Colonic mucosa (tissue), 4 donors: ENCODE measurements around the gene RAD51B. TPM values are rescaled to one million over a fixed set of nuclear protein-coding genes. Genes with fewer than 3 reads are reported as not detected.

Experiments
- DNase-seq: peaks from one replicate; pipeline ENCODE4 v3.0.0-alpha.2; 2020
- H3K27ac ChIP-seq: fragments of 200-600 bp; one replicate; pipeline ENCODE4 v1.8.0; 2021
- H3K27me3 ChIP-seq: fragments of 200-600 bp; one replicate; pipeline ENCODE4 v1.8.0; 2021
- H3K36me3 ChIP-seq: fragments of 200-600 bp; one replicate; pipeline ENCODE4 v1.8.0; 2021
- H3K4me1 ChIP-seq: fragments of 200-600 bp; one replicate; pipeline ENCODE4 v1.8.0; 2021; ENCODE audit warnings: mild to moderate bottlenecking
- H3K4me3 ChIP-seq: fragments of 200-600 bp; one replicate; pipeline ENCODE4 v1.8.0; 2021
- H3K9ac ChIP-seq, 2 donors: one replicate each; pipeline ENCODE4 v1.7.0; 2013; ENCODE audit warnings: control low read depth in 2 of 2, low read depth in 2 of 2, low read length in 2 of 2
- H3K9me3 ChIP-seq: fragments of 200-600 bp; one replicate; pipeline ENCODE4 v1.8.0; 2021
- CTCF ChIP-seq: fragments of 200-600 bp; IDR thresholded peaks from one replicate; pipeline ENCODE4 v1.8.0; 2022; ENCODE audit warnings: antibody characterized with exemption, mild to moderate bottlenecking
- intact Hi-C: fragments of 100-400 bp; cut with DNase I; formaldehyde crosslinking; loops from one replicate; pipeline ENCODE4 v1.14.1; 2022
- total RNA-seq, 2 donors: library from RNA; stranded (reverse); fragmentation: NEBNext Ultra II Directional in 1 of 2; extraction: Animal tissue kit (Norgen Biotek cat#: 25700) in 1 of 2; gene quantifications; one replicate each; pipeline ENCODE4 v1.2.1, GENCODE V29; 2021
- donor health status: healthy.
- donor health status: DM: no; HTN: no; CAD: no.
- donor health status: DM: no; HTN: no; CAD: no.

Gene RAD51B
- total RNA-seq, 2 donors from 2014 or later, result 12.7 to 22.0 TPM

GRCh38 chr14:68609012-68609411 lies 789.4 kb downstream of the RAD51B start:
- Histone ChIP-seq H3K9ac (no peak overlapping the region), H3K4me1 (peaks cover 14% of the 10 kb centered on the region), H3K27ac (no peak overlapping the region), H3K4me3 (no peak overlapping the region), H3K9me3 (no peaks in the 10 kb centered on the region), H3K36me3 (no peaks in the 10 kb centered on the region), H3K27me3 (no peaks in the 10 kb centered on the region)
- DNase-seq, result no peak
- TF ChIP-seq CTCF, result no peak
- intact Hi-C loops, result no loop called here

- H3K27ac ChIP-seq, result no peak overlapping the region
- H3K9me3 ChIP-seq, result no peaks in the 10 kb centered on the region
- H3K9ac ChIP-seq, result no peak overlapping the region
- H3K27me3 ChIP-seq, result no peaks in the 10 kb centered on the region
- intact Hi-C loops, result no loop called here
- DNase-seq, result no peak
- no peaks in the 10 kb centered on the region for H3K36me3 ChIP-seq
- H3K4me3 ChIP-seq, result no peak overlapping the region
- no peak for TF ChIP-seq CTCF
- peaks cover 14% of the 10 kb centered on the region for H3K4me1 ChIP-seq
These were observed 790.7 kb downstream of the RAD51B start for GRCh38 chr14:68610251-68610793.

- Histone ChIP-seq H3K27me3 (no peaks in the 10 kb centered on the region), H3K4me3 (no peak overlapping the region), H3K27ac (peak overlapping the region; percentile 10), H3K4me1 (peaks cover 14% of the 10 kb centered on the region), H3K9ac (peak overlapping the region in 1 of 2 donors; percentile 23), H3K36me3 (no peaks in the 10 kb centered on the region), H3K9me3 (peaks cover 11% of the 10 kb centered on the region)
- intact Hi-C loops, result no loop called here
- TF ChIP-seq CTCF, result no peak
- no peak for DNase-seq
These were observed 792.0 kb downstream of the RAD51B start for GRCh38 chr14:68611599-68611998.

GRCh38 chr14:68612049-68612448 lies 792.5 kb downstream of the RAD51B start:
- DNase-seq, result no peak
- Histone ChIP-seq H3K36me3 (no peaks in the 10 kb centered on the region), H3K9me3 (peaks cover 15% of the 10 kb centered on the region), H3K9ac (peak overlapping the region in 1 of 2 donors; percentile 23), H3K27ac (peak overlapping the region; percentile 10), H3K4me1 (peaks cover 11% of the 10 kb centered on the region), H3K27me3 (no peaks in the 10 kb centered on the region), H3K4me3 (no peak overlapping the region)
- TF ChIP-seq CTCF, result no peak
- intact Hi-C loops, result no loop called here

- intact Hi-C loops, result no loop called here
- Histone ChIP-seq H3K36me3 (no peaks in the 10 kb centered on the region), H3K4me3 (no peak overlapping the region), H3K9me3 (peaks cover 17% of the 10 kb centered on the region), H3K27ac (no peak overlapping the region), H3K9ac (no peak overlapping the region), H3K27me3 (no peaks in the 10 kb centered on the region), H3K4me1 (no peaks in the 10 kb centered on the region)
- TF ChIP-seq CTCF, result no peak
- DNase-seq, result no peak
These were observed 796.8 kb downstream of the RAD51B start for GRCh38 chr14:68616221-68616902.
